PFSK-1 (cell line): ENCODE results near the gene LTB4R2.

Source experiments
- POLR2AphosphoS5 ChIP-seq: IDR thresholded peaks from 2 replicates; pipeline ENCODE4 v1.6.1; 2012; ENCODE audit warnings: low read depth, mild to moderate bottlenecking, control low read depth, low read length, moderate library complexity
- REST ChIP-seq, 2 experiments: IDR thresholded peaks; 2 replicates each; pipeline versions ENCODE4 v1.6.1 to v1.8.0; 2011 to 2012; ENCODE audit warnings: low read depth in 2 of 2, low read length in 2 of 2, control low read depth in 1 of 2, inconsistent platforms in 1 of 2, mild to moderate bottlenecking in 1 of 2, moderate library complexity in 1 of 2; ENCODE audit not compliant: insufficient read depth in 1 of 2
- TAF1 ChIP-seq: IDR thresholded peaks from 2 replicates; pipeline ENCODE4 v1.6.1; 2012; ENCODE audit warnings: low read length, control low read depth, borderline replicate concordance; ENCODE audit not compliant: insufficient read depth

GRCh38 chr14:24266344-24267244 is 43.3 kb upstream of the LTB4R2 start:
- TF ChIP-seq TAF1 (no peak), REST (IDR thresholded peaks at IDR 0.05; ENCODE audit: insufficient read depth in 1 of 2, low read depth in 2 of 2, low read length in 2 of 2) (no peak), POLR2AphosphoS5 (no peak)
